ENCODE results near the gene GAB2.

GAB2 gene

GRCh38 chr11:78415338-78415737 is 2.3 kb downstream of the GAB2 start:
- no peaks in the 10 kb centered on the region for H3K36me3 ChIP-seq (ENCODE audit: control insufficient read depth, insufficient read depth, low read length)
- no peak overlapping the region for H3K4me3 ChIP-seq (replicated peaks; ENCODE audit: low read depth, low read length)
- H3K27me3 ChIP-seq (replicated peaks; ENCODE audit: control insufficient read depth, insufficient read depth, low read length), result no peaks in the 10 kb centered on the region
- DNase-seq (ENCODE audit: extremely low read depth, insufficient read length), result peak; percentile 45
- no peak for TF ChIP-seq CTCF (IDR thresholded peaks at IDR 0.05; ENCODE audit: insufficient read depth, low read length, poor library complexity, severe bottlenecking)

- Histone ChIP-seq H3K27me3 (replicated peaks; ENCODE audit: control insufficient read depth, insufficient read depth, low read length) (no peaks in the 10 kb centered on the region), H3K36me3 (ENCODE audit: control insufficient read depth, insufficient read depth, low read length) (no peaks in the 10 kb centered on the region), H3K4me3 (replicated peaks; ENCODE audit: low read depth, low read length) (no peak overlapping the region)
- peak; percentile 41 for TF ChIP-seq CTCF (IDR thresholded peaks at IDR 0.05; ENCODE audit: insufficient read depth, low read length, poor library complexity, severe bottlenecking)
- DNase-seq (ENCODE audit: extremely low read depth, insufficient read length), result no peak
Observed at GRCh38 chr11:78414321-78415051, 3.1 kb downstream of the GAB2 start.

GRCh38 chr11:78408619-78409018 is 9.0 kb downstream of the GAB2 start:
- DNase-seq (ENCODE audit: extremely low read depth, insufficient read length), result no peak
- Histone ChIP-seq H3K27me3 (replicated peaks; ENCODE audit: control insufficient read depth, insufficient read depth, low read length) (no peaks in the 10 kb centered on the region), H3K36me3 (ENCODE audit: control insufficient read depth, insufficient read depth, low read length) (no peaks in the 10 kb centered on the region), H3K4me3 (replicated peaks; ENCODE audit: low read depth, low read length) (no peak overlapping the region)
- TF ChIP-seq CTCF (IDR thresholded peaks at IDR 0.05; ENCODE audit: insufficient read depth, low read length, poor library complexity, severe bottlenecking), result no peak

- DNase-seq (ENCODE audit: extremely low read depth, insufficient read length), result no peak
- H3K4me3 ChIP-seq (replicated peaks; ENCODE audit: low read depth, low read length), result no peak overlapping the region
- H3K27me3 ChIP-seq (replicated peaks; ENCODE audit: control insufficient read depth, insufficient read depth, low read length), result no peaks in the 10 kb centered on the region
- no peak for TF ChIP-seq CTCF (IDR thresholded peaks at IDR 0.05; ENCODE audit: insufficient read depth, low read length, poor library complexity, severe bottlenecking)
- H3K36me3 ChIP-seq (ENCODE audit: control insufficient read depth, insufficient read depth, low read length), result no peaks in the 10 kb centered on the region
Observed at GRCh38 chr11:78406568-78407196, 10.9 kb downstream of the GAB2 start.

- no peaks in the 10 kb centered on the region for H3K27me3 ChIP-seq (replicated peaks; ENCODE audit: control insufficient read depth, insufficient read depth, low read length)
- DNase-seq (ENCODE audit: extremely low read depth, insufficient read length), result no peak
- TF ChIP-seq CTCF (IDR thresholded peaks at IDR 0.05; ENCODE audit: insufficient read depth, low read length, poor library complexity, severe bottlenecking), result no peak
- no peak overlapping the region for H3K4me3 ChIP-seq (replicated peaks; ENCODE audit: low read depth, low read length)
- no peaks in the 10 kb centered on the region for H3K36me3 ChIP-seq (ENCODE audit: control insufficient read depth, insufficient read depth, low read length)
Observed at GRCh38 chr11:78405805-78406204, 11.8 kb downstream of the GAB2 start.
